Lung (tissue), 12 donors: ENCODE data around the gene TNFRSF4. TPM values are rescaled to one million over a fixed set of nuclear protein-coding genes. Genes with fewer than 3 reads are reported as not detected.

Experiments
- ATAC-seq: fragments of 200-7000 bp; cut with Tn5 transposase; one replicate; pipeline ENCODE4 v1.9.1; 2020; ENCODE audit warnings: moderate number of reproducible peaks; ENCODE audit not compliant: insufficient read depth, low FRiP score
- DNase-seq, 3 donors: peaks; one replicate each; pipeline ENCODE4 v3.0.0-alpha.2; 2013 to 2017
- H3K27ac ChIP-seq, 2 donors: one replicate each; pipeline ENCODE4 v1.5.1; 2013; ENCODE audit warnings: mild to moderate bottlenecking in 2 of 2, moderate library complexity in 2 of 2, control low read depth in 1 of 2, inconsistent platforms in 1 of 2, low read depth in 1 of 2, low read length in 1 of 2
- H3K27me3 ChIP-seq, 3 donors: one replicate each; pipeline ENCODE4 v1.5.1; 2013; ENCODE audit warnings: low read length in 2 of 3; ENCODE audit not compliant: control insufficient read depth in 3 of 3, insufficient read depth in 3 of 3
- H3K36me3 ChIP-seq, 4 donors: one replicate each; pipeline ENCODE4 v1.5.1; 2013; ENCODE audit warnings: low read length in 4 of 4, mild to moderate bottlenecking in 1 of 4, moderate library complexity in 1 of 4; ENCODE audit not compliant: control insufficient read depth in 4 of 4, insufficient read depth in 4 of 4
- H3K4me1 ChIP-seq, 5 donors: one replicate each; pipeline ENCODE4 v1.5.1; 2013; ENCODE audit warnings: low read length in 5 of 5, mild to moderate bottlenecking in 2 of 5, moderate library complexity in 1 of 5; ENCODE audit not compliant: control insufficient read depth in 5 of 5, insufficient read depth in 5 of 5
- H3K4me3 ChIP-seq: one replicate; pipeline ENCODE4 v1.5.1; 2013; ENCODE audit warnings: mild to moderate bottlenecking, control low read depth, moderate library complexity
- H3K9ac ChIP-seq, 2 donors: one replicate each; pipeline ENCODE4 v1.5.1; 2013; ENCODE audit warnings: low read length in 2 of 2, control low read depth in 1 of 2; ENCODE audit not compliant: insufficient read depth in 1 of 2
- H3K9me3 ChIP-seq, 4 donors: one replicate each; pipeline ENCODE4 v1.5.1; 2013; ENCODE audit warnings: low read length in 3 of 4, mild to moderate bottlenecking in 1 of 4, moderate library complexity in 1 of 4; ENCODE audit not compliant: control insufficient read depth in 4 of 4, insufficient read depth in 3 of 4
- CTCF ChIP-seq: IDR thresholded peaks from 2 replicates; pipeline ENCODE4 v1.5.1; 2012; ENCODE audit warnings: mild to moderate bottlenecking; ENCODE audit errors: control extremely low read depth, extremely low read depth
- WGBS, 2 donors: extraction: QIAGEN DNeasy Blood & Tissue Kit; methylation state at CpG; one replicate each; pipeline ENCODE4 v1.1.7; 2013; 5-methylcytosine and 5-hydroxymethylcytosine counted together
- polyA plus RNA-seq, 2 donors: library from polyadenylated mRNA; stranded (reverse); fragments of 200-250 nt; gene quantifications; one replicate each; pipeline ENCODE4 v1.2.1, GENCODE V29; 2013
- total RNA-seq, 2 donors: library from RNA; depleted of rRNA in 1 of 2; stranded (reverse); fragments of >200 nt in 1 of 2; gene quantifications; one replicate each; pipeline ENCODE4 v1.2.1, GENCODE V29; 2014 to 2021
- donor health status: control.
- donor health status: control.
- donor health status: Bipolar disorder and iron deficiency.
- donor health status: healthy.
- donor health status: DM: yes; HTN: yes; CAD: no.

TNFRSF4 gene
- total and polyA plus RNA-seq, 4 donors, result 3.6 to 11.3 (median 6.9) TPM

GRCh38 chr1:1223891-1224290, 9.9 kb upstream of the TNFRSF4 start:
- peaks cover 6 to 82% (median 13%) of the 10 kb centered on the region in 4 donors for H3K36me3 ChIP-seq
- H3K9ac ChIP-seq, result no peak overlapping the region
- no peak for TF ChIP-seq CTCF
- WGBS, 2 donors, result 94 to 97% methylated on average over 20 to 21 of the region's 21 CpGs
- no peaks in the 10 kb centered on the region for H3K27me3 ChIP-seq
- no peak overlapping the region for H3K4me3 ChIP-seq
- no peak for DNase-seq
- H3K9me3 ChIP-seq, result no peaks in the 10 kb centered on the region
- H3K4me1 ChIP-seq, result no peaks in the 10 kb centered on the region
- ATAC-seq, result no peak
- no peak overlapping the region for H3K27ac ChIP-seq

GRCh38 chr1:1223321-1223720, 9.4 kb upstream of the TNFRSF4 start:
- no peaks in the 10 kb centered on the region for H3K4me1 ChIP-seq
- no peak for TF ChIP-seq CTCF

GRCh38 chr1:1222575-1223225, 8.7 kb upstream of the TNFRSF4 start:
- ATAC-seq (no peak), DNase-seq (no peak)
- Histone ChIP-seq H3K4me1 (no peaks in the 10 kb centered on the region), H3K4me3 (no peak overlapping the region), H3K9ac (no peak overlapping the region), H3K36me3 (peaks cover 11 to 82% (median 18%) of the 10 kb centered on the region in 4 donors), H3K9me3 (peaks cover 0 to 2% (median 0%) of the 10 kb centered on the region in 4 donors), H3K27me3 (no peaks in the 10 kb centered on the region), H3K27ac (no peak overlapping the region)
- TF ChIP-seq CTCF, result no peak
- WGBS, 2 donors, result 95 to 97% methylated on average over 44 of the region's 44 CpGs

More at GRCh38 chr1:1223321-1223720, 9.4 kb upstream of the TNFRSF4 start:
- Histone ChIP-seq H3K4me3 (no peak overlapping the region), H3K9me3 (no peaks in the 10 kb centered on the region), H3K27ac (no peak overlapping the region), H3K27me3 (no peaks in the 10 kb centered on the region), H3K9ac (no peak overlapping the region), H3K36me3 (peaks cover 7 to 82% (median 15%) of the 10 kb centered on the region in 4 donors)
- ATAC-seq (no peak), DNase-seq (no peak)
- 96 to 99% methylated on average over 13 to 15 of the region's 15 CpGs for WGBS, 2 donors
